Measurements from ENCODE around the gene NIPAL3.
"Not testable (repeated sequence)": the region's sequence is repeated elsewhere in the genome, so short reads cannot be mapped to it uniquely, and the experiment has no call there.

The NIPAL3 gene

DNA sequence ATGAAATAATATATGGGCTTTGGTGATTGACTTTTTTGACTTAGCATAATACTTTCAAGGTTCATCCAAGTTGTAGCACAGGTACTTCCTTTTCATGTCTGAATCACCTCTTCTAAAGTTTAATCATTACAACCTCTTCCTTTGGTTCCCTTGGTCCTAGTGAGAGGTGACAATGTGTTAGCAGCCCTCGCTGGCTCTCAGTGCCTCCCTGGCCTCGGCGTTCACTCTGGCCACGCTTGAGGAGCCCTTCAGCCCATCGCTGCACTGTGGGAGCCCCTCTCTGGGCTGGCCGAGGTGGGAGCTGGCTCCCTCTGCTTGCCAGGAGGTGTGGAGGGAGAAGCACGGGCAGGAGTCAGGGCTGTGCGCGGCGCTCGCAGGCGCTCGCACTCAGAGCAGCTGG, 74.1 kb downstream of the NIPAL3 start:
- DNase-seq (ENCODE audit: low read depth in 2 of 2), result no peak

- DNase-seq (ENCODE audit: low read depth in 2 of 2), result no peak
Measured at GRCh38 chr1:24490101-24490781, 74.6 kb downstream of the NIPAL3 start.

GRCh38 chr1:24491577-24492360, 76.2 kb downstream of the NIPAL3 start:
- DNase-seq (ENCODE audit: low read depth in 2 of 2), result no peak

DNA sequence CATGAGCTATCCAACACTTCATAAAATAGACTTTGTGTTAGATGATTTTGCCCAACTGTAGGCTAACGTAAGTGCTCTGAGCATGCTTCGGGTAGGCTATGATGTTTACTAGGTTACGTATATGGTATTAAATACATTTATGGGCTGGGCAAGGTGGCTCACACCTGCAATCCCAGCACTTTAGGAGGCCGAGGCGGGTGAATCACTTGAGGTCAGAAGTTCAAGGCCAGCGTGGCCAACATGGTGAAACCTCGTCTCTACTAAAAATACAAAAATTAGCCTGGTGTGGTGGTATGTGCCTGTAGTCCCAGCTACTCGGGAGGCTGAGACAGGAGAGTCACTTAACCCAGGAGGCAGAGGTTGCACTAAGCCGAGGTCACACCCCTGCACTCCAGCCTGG, 77.3 kb downstream of the NIPAL3 start:
- not testable (repeated sequence) for DNase-seq (ENCODE audit: low read depth in 2 of 2)

GRCh38 chr1:24493785-24494184, 78.2 kb downstream of the NIPAL3 start:
- no peak for DNase-seq (ENCODE audit: low read depth in 2 of 2)

DNA sequence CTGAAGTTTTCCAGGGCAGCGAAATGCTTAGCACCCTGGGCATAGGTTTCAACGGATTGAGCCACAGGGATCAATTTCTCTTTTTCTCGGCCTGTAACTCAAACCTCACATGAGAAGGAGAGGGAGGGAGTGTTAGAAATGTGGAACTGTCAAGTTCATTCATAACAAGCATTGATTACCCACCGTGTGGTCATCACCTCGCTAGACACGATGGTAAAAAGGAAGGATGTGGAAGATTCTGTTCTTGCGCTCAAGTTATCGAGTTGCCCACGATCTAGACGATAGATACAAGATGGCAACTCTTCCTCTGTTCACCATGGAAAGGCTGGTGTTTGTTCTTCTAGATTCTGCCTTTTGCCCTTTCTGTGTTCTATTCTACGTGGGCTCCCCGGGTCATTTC, 83.0 kb downstream of the NIPAL3 start:
- no peak for DNase-seq (ENCODE audit: low read depth in 2 of 2)

- no peak for DNase-seq (ENCODE audit: low read depth in 2 of 2)
Measured at GRCh38 chr1:24500448-24501048, 84.9 kb downstream of the NIPAL3 start.

- DNase-seq (ENCODE audit: low read depth in 2 of 2), result no peak
Measured at GRCh38 chr1:24501371-24502064, 85.9 kb downstream of the NIPAL3 start.

DNA sequence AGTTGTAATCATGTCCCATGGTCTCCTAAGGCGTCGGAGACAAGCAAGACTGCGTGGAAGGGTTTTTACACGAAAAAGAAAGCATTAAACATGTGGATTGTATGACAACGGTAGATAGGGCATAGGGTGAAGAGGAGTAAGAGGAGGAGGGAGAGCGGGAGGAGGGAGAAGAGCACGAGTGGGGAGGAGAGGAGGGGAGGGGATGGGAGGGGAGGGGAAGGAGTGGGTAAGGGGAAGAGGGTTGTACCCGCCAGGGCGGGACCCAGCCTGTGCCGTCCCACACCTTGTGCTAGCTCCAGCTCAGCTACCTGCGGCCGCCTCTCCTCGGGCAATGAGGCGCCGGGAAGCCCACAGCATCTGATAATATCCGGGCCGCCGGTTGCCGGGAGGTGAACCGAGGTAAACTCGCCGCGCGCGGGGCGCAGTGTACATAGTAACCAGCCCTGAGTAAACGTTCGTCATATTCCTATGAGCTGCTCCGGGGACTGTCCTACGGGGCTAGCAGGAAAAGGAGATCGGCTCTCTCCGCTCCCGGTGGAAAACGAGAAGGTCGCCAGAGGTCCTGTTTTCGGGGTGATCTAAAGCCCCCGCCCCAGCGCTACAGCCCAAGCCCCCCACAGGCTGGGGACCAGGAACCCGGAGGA, 86.6 kb downstream of the NIPAL3 start:
- DNase-seq (ENCODE audit: low read depth in 2 of 2), result peak; percentile 53 to 59

- DNase-seq (ENCODE audit: low read depth in 2 of 2), result peak; percentile 81 to 90
Measured at GRCh38 chr1:24502709-24503058, 87.1 kb downstream of the NIPAL3 start, which contains the start of gene RCAN3. Gene RCAN3 (plus strand): TSS chr1:24502836. CDS start chr1:24514373, 11,537 bp downstream.

GRCh38 chr1:24503059-24503751, 87.6 kb downstream of the NIPAL3 start:
- DNase-seq (ENCODE audit: low read depth in 2 of 2), result no peak

GRCh38 chr1:24503870-24504523, 88.4 kb downstream of the NIPAL3 start:
- no peak for DNase-seq (ENCODE audit: low read depth in 2 of 2)

GRCh38 chr1:24504560-24504959, 89.0 kb downstream of the NIPAL3 start:
- DNase-seq (ENCODE audit: low read depth in 2 of 2), result no peak

- DNase-seq (ENCODE audit: low read depth in 2 of 2), result no peak
Measured at GRCh38 chr1:24505816-24506215, 90.2 kb downstream of the NIPAL3 start.

DNA sequence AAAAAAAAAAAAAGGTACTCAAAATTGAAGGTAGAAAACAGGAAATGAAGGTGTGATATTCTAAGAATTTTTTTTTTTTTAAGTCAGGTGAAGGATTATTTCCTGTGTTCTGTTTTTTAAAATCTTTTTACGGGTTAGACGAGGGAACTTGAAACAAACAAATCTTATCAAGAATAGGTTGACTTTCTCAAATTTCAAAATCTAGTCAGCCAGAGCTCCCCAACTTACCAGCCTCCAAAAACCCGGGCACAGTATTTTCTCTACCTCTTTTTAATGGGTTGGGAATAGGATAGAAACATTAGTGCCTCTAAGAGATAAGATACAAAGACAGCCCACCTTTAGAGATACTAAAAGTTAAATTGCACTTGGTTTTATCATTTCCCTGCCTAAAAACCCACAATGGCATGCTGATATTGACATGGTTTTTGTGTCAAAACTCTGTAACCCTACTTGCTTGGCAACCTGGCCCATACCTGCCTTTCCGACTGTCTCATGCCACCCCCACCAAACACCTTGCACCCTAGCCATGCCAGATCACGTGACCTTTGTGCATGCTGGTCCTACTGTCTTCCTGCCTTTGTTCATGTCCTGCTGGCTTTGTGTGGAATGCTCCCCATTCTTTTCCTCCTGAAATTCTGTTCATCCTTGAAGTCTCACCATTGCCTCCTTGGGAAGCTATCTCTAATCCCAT, 91.2 kb downstream of the NIPAL3 start:
- DNase-seq (ENCODE audit: low read depth in 2 of 2), result no peak

- no peak for DNase-seq (ENCODE audit: low read depth in 2 of 2)
Measured at GRCh38 chr1:24507405-24507804, 91.8 kb downstream of the NIPAL3 start.

- DNase-seq (ENCODE audit: low read depth in 2 of 2), result no peak
Measured at GRCh38 chr1:24508911-24509310, 93.3 kb downstream of the NIPAL3 start.

GRCh38 chr1:24513706-24514105, 98.1 kb downstream of the NIPAL3 start:
- no peak for DNase-seq (ENCODE audit: low read depth in 2 of 2)

GRCh38 chr1:24514946-24515345, 99.3 kb downstream of the NIPAL3 start:
- DNase-seq (ENCODE audit: low read depth in 2 of 2), result no peak

GRCh38 chr1:24515671-24516209, 100.1 kb downstream of the NIPAL3 start:
- not testable (repeated sequence) for DNase-seq (ENCODE audit: low read depth in 2 of 2)

Measured in stimulated activated CD8-positive, alpha-beta memory T cell treated with anti-CD3 and anti-CD28 coated beads, Interleukin-2, amount 100 ng/mL, for 48 hours (primary cell).